GM12891 (cell line): ENCODE results near the gene KLHL3.

ENCODE experiments used
- POLR2A ChIP-seq: IDR thresholded peaks from 2 replicates; pipeline ENCODE4 v1.6.1; 2011; ENCODE audit warnings: low read depth, low read length, control low read depth
- POLR2AphosphoS5 ChIP-seq: IDR thresholded peaks from 2 replicates; pipeline ENCODE4 v1.6.1; 2011; ENCODE audit warnings: low read depth, low read length, control low read depth

DNA sequence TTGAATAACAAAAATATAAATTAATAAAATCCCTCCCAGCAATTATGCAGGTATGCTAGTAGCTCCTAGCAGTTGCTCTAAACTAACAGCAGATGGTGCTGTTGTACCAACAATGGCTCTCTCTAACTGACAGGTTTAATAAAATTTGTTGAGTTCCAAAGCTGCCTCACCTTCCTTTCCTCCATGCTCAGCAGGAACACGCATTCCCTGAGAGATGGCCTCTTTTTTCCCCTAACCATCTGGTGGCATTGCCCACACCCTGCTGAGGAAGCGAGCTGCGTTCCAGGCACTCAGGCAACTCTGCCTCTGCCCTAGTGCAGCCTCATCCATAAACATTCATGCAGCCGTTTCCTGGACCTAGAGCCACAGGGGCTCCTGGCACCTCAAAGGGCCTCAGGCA is 106.2 kb downstream of the KLHL3 start:
- no peak for TF ChIP-seq POLR2AphosphoS5
- no peak for TF ChIP-seq POLR2A
